ENCODE data around the gene REPIN1.

The REPIN1 gene

DNA sequence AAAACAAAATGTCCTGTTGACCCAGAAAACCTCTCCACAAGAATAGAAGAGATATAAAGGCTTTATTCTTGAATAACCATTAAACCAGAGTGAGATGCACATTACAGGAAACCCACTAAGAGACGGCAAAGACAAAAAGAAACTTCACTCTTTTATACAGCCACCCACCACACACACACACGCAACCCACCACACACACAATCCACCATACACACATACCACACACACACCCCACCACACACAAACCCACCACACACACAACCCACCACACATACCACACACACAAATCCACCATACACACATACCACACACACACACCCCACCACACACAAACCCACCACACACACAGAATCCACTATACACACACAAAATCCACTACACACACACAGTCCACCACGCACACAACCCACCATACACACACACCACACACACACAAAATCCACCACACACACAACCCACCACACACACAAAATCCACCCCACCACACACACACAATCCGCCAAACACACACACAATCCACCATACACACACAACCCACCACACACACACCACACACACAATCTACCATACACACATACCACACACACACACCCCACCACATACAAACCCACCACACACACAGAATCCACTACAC lies 9.5 kb upstream of the REPIN1 start (continued):
- peak; percentile 57 for TF ChIP-seq EGR2 (tag by site-specific recombination; IDR thresholded peaks at IDR 0.05; ENCODE audit: low read depth)
- TF ChIP-seq HOXD13 (CRISPR knock-in tag; IDR thresholded peaks at IDR 0.05; ENCODE audit: borderline replicate concordance), result no peak
- TF ChIP-seq ZNF146 (tag by site-specific recombination; IDR thresholded peaks at IDR 0.05), result 0 out of 2 replicates have a peak, but pooled peaks have one; percentile 6
- TF ChIP-seq ZNF423 (tag by site-specific recombination; IDR thresholded peaks at IDR 0.05), result no peak
- TF ChIP-seq MEIS1 (CRISPR knock-in tag; IDR thresholded peaks at IDR 0.05; ENCODE audit: borderline replicate concordance), result no peak
- TF ChIP-seq ZNF175 (tag by site-specific recombination; IDR thresholded peaks at IDR 0.05), result no peak
- no peak for TF ChIP-seq ZNF768 (tag by site-specific recombination; IDR thresholded peaks at IDR 0.05)
- TF ChIP-seq KLF8 (tag by site-specific recombination; IDR thresholded peaks at IDR 0.05), result no peak
- TF ChIP-seq, protein P1, sequence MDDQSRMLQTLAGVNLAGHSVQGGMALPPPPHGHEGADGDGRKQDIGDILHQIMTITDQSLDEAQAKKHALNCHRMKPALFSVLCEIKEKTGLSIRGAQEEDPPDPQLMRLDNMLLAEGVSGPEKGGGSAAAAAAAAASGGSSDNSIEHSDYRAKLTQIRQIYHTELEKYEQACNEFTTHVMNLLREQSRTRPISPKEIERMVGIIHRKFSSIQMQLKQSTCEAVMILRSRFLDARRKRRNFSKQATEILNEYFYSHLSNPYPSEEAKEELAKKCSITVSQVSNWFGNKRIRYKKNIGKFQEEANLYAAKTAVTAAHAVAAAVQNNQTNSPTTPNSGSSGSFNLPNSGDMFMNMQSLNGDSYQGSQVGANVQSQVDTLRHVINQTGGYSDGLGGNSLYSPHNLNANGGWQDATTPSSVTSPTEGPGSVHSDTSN (CRISPR knock-in tag; IDR thresholded peaks at IDR 0.05), result no peak
- TF ChIP-seq, protein P2, sequence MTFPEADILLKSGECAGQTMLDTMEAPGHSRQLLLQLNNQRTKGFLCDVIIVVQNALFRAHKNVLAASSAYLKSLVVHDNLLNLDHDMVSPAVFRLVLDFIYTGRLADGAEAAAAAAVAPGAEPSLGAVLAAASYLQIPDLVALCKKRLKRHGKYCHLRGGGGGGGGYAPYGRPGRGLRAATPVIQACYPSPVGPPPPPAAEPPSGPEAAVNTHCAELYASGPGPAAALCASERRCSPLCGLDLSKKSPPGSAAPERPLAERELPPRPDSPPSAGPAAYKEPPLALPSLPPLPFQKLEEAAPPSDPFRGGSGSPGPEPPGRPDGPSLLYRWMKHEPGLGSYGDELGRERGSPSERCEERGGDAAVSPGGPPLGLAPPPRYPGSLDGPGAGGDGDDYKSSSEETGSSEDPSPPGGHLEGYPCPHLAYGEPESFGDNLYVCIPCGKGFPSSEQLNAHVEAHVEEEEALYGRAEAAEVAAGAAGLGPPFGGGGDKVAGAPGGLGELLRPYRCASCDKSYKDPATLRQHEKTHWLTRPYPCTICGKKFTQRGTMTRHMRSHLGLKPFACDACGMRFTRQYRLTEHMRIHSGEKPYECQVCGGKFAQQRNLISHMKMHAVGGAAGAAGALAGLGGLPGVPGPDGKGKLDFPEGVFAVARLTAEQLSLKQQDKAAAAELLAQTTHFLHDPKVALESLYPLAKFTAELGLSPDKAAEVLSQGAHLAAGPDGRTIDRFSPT (tag by site-specific recombination; IDR thresholded peaks at IDR 0.05), result no peak
- TF ChIP-seq BCL6B (tag by site-specific recombination; IDR thresholded peaks at IDR 0.05), result no peak
- TF ChIP-seq KLF1 (tag by site-specific recombination; IDR thresholded peaks at IDR 0.05), result no peak
- TF ChIP-seq, protein P3, sequence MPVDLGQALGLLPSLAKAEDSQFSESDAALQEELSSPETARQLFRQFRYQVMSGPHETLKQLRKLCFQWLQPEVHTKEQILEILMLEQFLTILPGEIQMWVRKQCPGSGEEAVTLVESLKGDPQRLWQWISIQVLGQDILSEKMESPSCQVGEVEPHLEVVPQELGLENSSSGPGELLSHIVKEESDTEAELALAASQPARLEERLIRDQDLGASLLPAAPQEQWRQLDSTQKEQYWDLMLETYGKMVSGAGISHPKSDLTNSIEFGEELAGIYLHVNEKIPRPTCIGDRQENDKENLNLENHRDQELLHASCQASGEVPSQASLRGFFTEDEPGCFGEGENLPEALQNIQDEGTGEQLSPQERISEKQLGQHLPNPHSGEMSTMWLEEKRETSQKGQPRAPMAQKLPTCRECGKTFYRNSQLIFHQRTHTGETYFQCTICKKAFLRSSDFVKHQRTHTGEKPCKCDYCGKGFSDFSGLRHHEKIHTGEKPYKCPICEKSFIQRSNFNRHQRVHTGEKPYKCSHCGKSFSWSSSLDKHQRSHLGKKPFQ (tag by site-specific recombination; IDR thresholded peaks at IDR 0.05), result peak; percentile 24; the same call in 1 of the 2 replicates
- TF ChIP-seq, protein P4, sequence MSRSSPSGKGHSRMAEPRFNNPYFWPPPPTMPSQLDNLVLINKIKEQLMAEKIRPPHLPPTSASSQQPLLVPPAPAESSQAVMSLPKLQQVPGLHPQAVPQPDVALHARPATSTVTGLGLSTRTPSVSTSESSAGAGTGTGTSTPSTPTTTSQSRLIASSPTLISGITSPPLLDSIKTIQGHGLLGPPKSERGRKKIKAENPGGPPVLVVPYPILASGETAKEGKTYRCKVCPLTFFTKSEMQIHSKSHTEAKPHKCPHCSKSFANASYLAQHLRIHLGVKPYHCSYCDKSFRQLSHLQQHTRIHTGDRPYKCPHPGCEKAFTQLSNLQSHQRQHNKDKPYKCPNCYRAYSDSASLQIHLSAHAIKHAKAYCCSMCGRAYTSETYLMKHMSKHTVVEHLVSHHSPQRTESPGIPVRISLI (tag by site-specific recombination; IDR thresholded peaks at IDR 0.05), result no peak
- no peak for TF ChIP-seq ZNF701 (tag by site-specific recombination; IDR thresholded peaks at IDR 0.05)
- peak; percentile 19; the same call in 1 of the 2 replicates for TF ChIP-seq ZSCAN4 (tag by site-specific recombination; IDR thresholded peaks at IDR 0.05)
- no peak for TF ChIP-seq SALL2 (tag by site-specific recombination; IDR thresholded peaks at IDR 0.05; ENCODE audit: borderline replicate concordance)
- peak; percentile 41; the same call in 1 of the 2 replicates for TF ChIP-seq ZNF2 (tag by site-specific recombination; IDR thresholded peaks at IDR 0.05)
- TF ChIP-seq ZNF670 (tag by site-specific recombination; IDR thresholded peaks at IDR 0.05; ENCODE audit: low read depth), result 0 out of 2 replicates have a peak, but pooled peaks have one; percentile 55
- no peak for TF ChIP-seq ZNF10 (tag by site-specific recombination; IDR thresholded peaks at IDR 0.05)
- no peak for TF ChIP-seq KLF9 (tag by site-specific recombination; IDR thresholded peaks at IDR 0.05; ENCODE audit: low read depth)
- no peak for TF ChIP-seq ZNF514 (tag by site-specific recombination; IDR thresholded peaks at IDR 0.05)
- TF ChIP-seq ZFP37 (tag by site-specific recombination; IDR thresholded peaks at IDR 0.05), result no peak
- no peak for TF ChIP-seq HOXC10 (CRISPR knock-in tag; IDR thresholded peaks at IDR 0.05)
- 0 out of 2 replicates have a peak, but pooled peaks have one; percentile 18 for TF ChIP-seq ZNF391 (tag by site-specific recombination; IDR thresholded peaks at IDR 0.05; ENCODE audit: borderline replicate concordance, low read depth)
